HCT116 (cell line): Measurements from ENCODE around the gene SI. TPM values are rescaled to one million over a fixed set of nuclear protein-coding genes. Genes with fewer than 3 reads are reported as not detected.

Experiments
- ATAC-seq: fragments of 200-7000 bp; cut with Tn5 transposase; 2 replicates; pipeline ENCODE4 v1.9.1; 2020; ENCODE audit warnings: mild to moderate bottlenecking, moderate library complexity
- BruUV-seq: library from RNA; stranded (reverse); fragments of 400-500 nt; replicated peaks from 2 replicates; lab custom pipeline; 2021; lab: Mats Ljungman, UMichigan
- CTCF ChIA-PET: fragments of 300-600 bp; sonication (Branson Sonifier 250); formaldehyde crosslinking; loops from one replicate; lab custom pipeline; 2021; ENCODE audit warnings: antibody characterized with exemption; lab: Charles Lee
- POLR2A ChIA-PET: fragments of 300-600, 350-600 bp; sonication (Branson Sonifier 250); formaldehyde crosslinking; loops from one replicate; lab custom pipeline; 2021; ENCODE audit warnings: antibody characterized with exemption; lab: Charles Lee
- RAD21 ChIA-PET, 2 experiments: fragments of 300-600 bp; sonication (Branson Sonifier 250); formaldehyde crosslinking; loops; one replicate each; lab custom pipeline; 2023; ENCODE audit warnings: low total read pairs in 2 of 2; ENCODE audit not compliant: uncharacterized antibody in 2 of 2, unreplicated experiment in 2 of 2, low non-redundant PET in 1 of 2; lab: Charles Lee
- DNase-seq: peaks from one replicate; pipeline ENCODE4 v3.0.0-alpha.2; 2010; ENCODE audit warnings: low read depth, low spot score
- H2AFZ ChIP-seq: fragments of 200-600 bp; shearing (Covaris generic), sonication (generic); 2 replicates; pipeline ENCODE4 v1.6.1; 2017; ENCODE audit warnings: low read depth, mixed run types, mixed read lengths, antibody characterized with exemption, low read length; ENCODE audit not compliant: poor library complexity, severe bottlenecking
- H3K27ac ChIP-seq: 2 replicates; pipeline ENCODE4 v1.5.1; 2012; ENCODE audit warnings: low read depth, low read length
- H3K27me3 ChIP-seq: fragments of 200-600 bp; sonication (generic); 2 replicates; pipeline ENCODE4 v1.6.1; 2016; ENCODE audit warnings: mixed run types, low read length, mixed read lengths; ENCODE audit not compliant: insufficient read depth
- H3K36me3 ChIP-seq, 2 experiments: fragments of 200-500 bp in 1 of 2; fragments of 200-600 bp in 1 of 2; sonication (Bioruptor generic) in 1 of 2; sonication (generic) in 1 of 2; 2 replicates each; pipeline versions ENCODE4 v1.5.1 to v1.6.1; 2014 to 2016; ENCODE audit warnings: low read length in 2 of 2, inconsistent platforms in 1 of 2, mixed read lengths in 1 of 2, mixed run types in 1 of 2; ENCODE audit not compliant: insufficient read depth in 2 of 2, control insufficient read depth in 1 of 2
- H3K4me1 ChIP-seq, 2 experiments: fragments of 200-600 bp in 1 of 2; sonication (generic) in 1 of 2; 2 replicates each; pipeline versions ENCODE4 v1.5.1 to v1.6.1; 2012 to 2017; ENCODE audit warnings: low read length in 2 of 2, inconsistent platforms in 1 of 2, mild to moderate bottlenecking in 1 of 2, mixed read lengths in 1 of 2, mixed run types in 1 of 2, moderate library complexity in 1 of 2; ENCODE audit not compliant: insufficient read depth in 2 of 2, control insufficient read depth in 1 of 2
- H3K4me2 ChIP-seq: fragments of 200-600 bp; sonication (generic); 2 replicates; pipeline ENCODE4 v1.6.1; 2017; ENCODE audit warnings: mixed run types, low read length, mixed read lengths
- H3K4me3 ChIP-seq, 2 experiments: fragments of 200-600 bp in 1 of 2; sonication (generic) in 1 of 2; replicated peaks in 1 of 2; 2 replicates each; pipeline ENCODE4 v1.5.1; 2011 to 2016; ENCODE audit warnings: low read length in 2 of 2, control low read depth in 1 of 2, low read depth in 1 of 2, mild to moderate bottlenecking in 1 of 2, mixed read lengths in 1 of 2, mixed run types in 1 of 2
- H3K79me2 ChIP-seq: fragments of 200-600 bp; sonication (generic); 2 replicates; pipeline ENCODE4 v1.6.1; 2017; ENCODE audit warnings: mild to moderate bottlenecking, mixed run types, low read length, moderate library complexity, mixed read lengths; ENCODE audit not compliant: insufficient read depth
- H3K9ac ChIP-seq: fragments of 200-600 bp; sonication (generic); 2 replicates; pipeline ENCODE4 v1.6.1; 2016; ENCODE audit warnings: low read length, mixed read lengths
- H3K9me2 ChIP-seq: fragments of 200-600 bp; sonication (generic), shearing (Covaris generic); 2 replicates; pipeline ENCODE4 v1.6.1; 2017; ENCODE audit warnings: mixed run types, mild to moderate bottlenecking, moderate library complexity; ENCODE audit not compliant: insufficient read depth
- H3K9me3 ChIP-seq, 2 experiments: fragments of 200-500 bp in 1 of 2; fragments of 200-600 bp in 1 of 2; sonication (Bioruptor generic) in 1 of 2; sonication (generic) in 1 of 2; 2 replicates each; pipeline ENCODE4 v1.6.1; 2014 to 2017; ENCODE audit warnings: low read length in 2 of 2, mixed read lengths in 2 of 2, inconsistent platforms in 1 of 2, low read depth in 1 of 2, mild to moderate bottlenecking in 1 of 2, mixed run types in 1 of 2, moderate library complexity in 1 of 2; ENCODE audit not compliant: control insufficient read depth in 1 of 2, insufficient read depth in 1 of 2
- H4K20me1 ChIP-seq: fragments of 200-600 bp; sonication (generic), shearing (Covaris generic); 2 replicates; pipeline ENCODE4 v1.6.1; 2017; ENCODE audit warnings: mixed run types, mild to moderate bottlenecking, moderate library complexity; ENCODE audit not compliant: insufficient read depth
- CEBPB ChIP-seq: IDR thresholded peaks from 2 replicates; pipeline ENCODE4 v1.6.1; 2012; ENCODE audit warnings: low read depth
- CTCF ChIP-seq, 3 experiments: fragments of 200-600 bp in 1 of 3; sonication (generic) in 1 of 3; IDR thresholded peaks in 2 of 3; conservative IDR thresholded peaks in 1 of 3; 2 replicates each; pipeline ENCODE4 v1.5.1; 2012 to 2017; ENCODE audit warnings: low read depth in 2 of 3, low read length in 2 of 3, antibody characterized with exemption in 1 of 3, borderline replicate concordance in 1 of 3, control low read depth in 1 of 3, mild to moderate bottlenecking in 1 of 3, mixed read lengths in 1 of 3, mixed run types in 1 of 3, moderate library complexity in 1 of 3; ENCODE audit not compliant: insufficient read depth in 1 of 3
- EZH2phosphoT487 ChIP-seq: fragments of 200-600 bp; IDR thresholded peaks from 2 replicates; pipeline ENCODE4 v1.6.1; 2018; ENCODE audit warnings: antibody characterized with exemption, borderline replicate concordance
- POLR2AphosphoS5 ChIP-seq: IDR thresholded peaks from 2 replicates; pipeline ENCODE4 v1.6.1; 2011; ENCODE audit warnings: mild to moderate bottlenecking, low read depth, low read length, moderate library complexity
- SP1 ChIP-seq: IDR thresholded peaks from 2 replicates; pipeline ENCODE4 v1.6.1; 2012; ENCODE audit warnings: low read depth
- ZBTB33 ChIP-seq: IDR thresholded peaks from 2 replicates; pipeline ENCODE4 v1.6.1; 2011; ENCODE audit warnings: mild to moderate bottlenecking, low read length, moderate library complexity; ENCODE audit not compliant: insufficient replicate concordance; ENCODE audit errors: extremely low read depth
- ZFX ChIP-seq: fragments of 450-650 bp; IDR thresholded peaks from 2 replicates; pipeline ENCODE4 v1.6.1; 2017
- ZNF274 ChIP-seq: fragments of 200-500 bp; sonication (Bioruptor generic); IDR thresholded peaks from 2 replicates; pipeline ENCODE4 v1.6.1; 2014; ENCODE audit warnings: mild to moderate bottlenecking, low read depth, low read length, inconsistent platforms
- intact Hi-C: fragments of 100-400 bp; cut with micrococcal nuclease; formaldehyde crosslinking; loops from 2 replicates; pipeline ENCODE4 v1.10.0; 2022
- total RNA-seq: library from RNA; stranded (reverse); gene quantifications from one replicate; pipeline ENCODE4 v1.2.1, GENCODE V29; 2021; ENCODE audit not compliant: unreplicated experiment

SI gene
- total RNA-seq, 1 experiment from 2014 or later = not detected

- H3K27ac ChIP-seq = no peak overlapping the region
- POLR2A ChIA-PET = no interaction called here
- no peaks in the 10 kb centered on the region for H3K27me3 ChIP-seq
- CTCF ChIA-PET = no interaction called here
- no peak overlapping the region for H3K9ac ChIP-seq
- intact Hi-C loops = no loop called here
- no peaks in the 10 kb centered on the region for H3K4me1 ChIP-seq
- TF ChIP-seq SP1 = no peak
- H3K36me3 ChIP-seq = no peaks in the 10 kb centered on the region
- H3K79me2 ChIP-seq = no peaks in the 10 kb centered on the region
- DNase-seq = no peak
- no peak overlapping the region for H2AFZ ChIP-seq
- no peak overlapping the region for H3K4me2 ChIP-seq
- no peaks in the 10 kb centered on the region for H3K9me3 ChIP-seq
- ATAC-seq = no peak
- RAD21 ChIA-PET = no interaction called here
- H4K20me1 ChIP-seq = no peaks in the 10 kb centered on the region
- H3K4me3 ChIP-seq = no peak overlapping the region
- BruUV-seq = no TSS peak
- no peaks in the 10 kb centered on the region for H3K9me2 ChIP-seq
These were observed 2.9 kb upstream of the SI start for GRCh38 chr3:165081183-165081582.

GRCh38 chr3:165075695-165076094 is 2.6 kb downstream of the SI start:
- Histone ChIP-seq H3K27me3 (no peaks in the 10 kb centered on the region), H3K9me3 (no peaks in the 10 kb centered on the region), H3K36me3 (no peaks in the 10 kb centered on the region), H3K4me1 (no peaks in the 10 kb centered on the region), H3K79me2 (no peaks in the 10 kb centered on the region), H3K9ac (no peak overlapping the region), H3K27ac (no peak overlapping the region), H3K9me2 (no peaks in the 10 kb centered on the region), H4K20me1 (no peaks in the 10 kb centered on the region), H3K4me3 (no peak overlapping the region), H3K4me2 (no peak overlapping the region), H2AFZ (no peak overlapping the region)
- POLR2A ChIA-PET = no interaction called here
- no peak for TF ChIP-seq ZNF274
- no peak; a peak in 1 of 6 replicates for TF ChIP-seq CTCF (IDR thresholded peaks at IDR 0.05 in 2 of 3, conservative IDR thresholded peaks at IDR 0.05 in 1 of 3; ENCODE audit: borderline replicate concordance in 1 of 3, insufficient read depth in 1 of 3, low read depth in 2 of 3, low read length in 2 of 3)
- no peak for TF ChIP-seq SP1
- no peak for TF ChIP-seq CEBPB
- no peak for TF ChIP-seq EZH2phosphoT487
- no peak for TF ChIP-seq ZFX
- no peak for TF ChIP-seq ZBTB33
- no peak for TF ChIP-seq POLR2AphosphoS5
- DNase-seq (no peak), ATAC-seq (no peak)
- CTCF ChIA-PET = no interaction called here
- RAD21 ChIA-PET = no interaction called here
- BruUV-seq = no TSS peak
- intact Hi-C loops = no loop called here
